ENCODE measurements around the gene LRIG1.

LRIG1 gene

DNA sequence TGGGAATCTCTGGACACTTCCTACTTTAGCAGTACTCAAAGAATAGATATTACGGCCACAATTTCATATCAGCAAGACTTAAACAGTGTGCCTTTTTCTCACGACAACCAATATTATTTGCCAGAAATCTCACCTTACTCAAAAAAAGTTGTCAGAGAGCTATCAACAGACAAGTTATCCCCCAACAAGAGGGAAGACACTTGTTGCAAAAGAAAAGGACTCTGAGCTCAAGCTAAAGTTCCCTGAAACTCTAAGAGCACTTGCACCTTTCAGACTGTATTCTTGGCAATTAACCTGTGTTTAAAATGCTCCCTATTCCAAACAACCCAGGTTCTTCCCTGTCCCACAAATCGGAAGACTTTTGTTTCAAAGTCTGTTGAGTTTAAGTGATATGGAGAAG, 4.5 kb downstream of the LRIG1 start:
- no peak overlapping the region for H3K27ac ChIP-seq (replicated peaks)
- no peak for DNase-seq (ENCODE audit: low read depth in 1 of 2, low spot score in 1 of 2)

GRCh38 chr3:66495668-66496045, 5.2 kb downstream of the LRIG1 start:
- no peak for DNase-seq (ENCODE audit: low read depth in 1 of 2, low spot score in 1 of 2)
- peaks cover 14% of the 10 kb centered on the region for H3K27me3 ChIP-seq (ENCODE audit: insufficient read depth, poor library complexity, severe bottlenecking)
- H3K27ac ChIP-seq (replicated peaks): no peak overlapping the region
- TF ChIP-seq REST (IDR thresholded peaks at IDR 0.05; ENCODE audit: insufficient replicate concordance, low read depth) (no peak), CTCF (IDR thresholded peaks at IDR 0.05; ENCODE audit: insufficient read depth, low read length) (no peak), GABPA (IDR thresholded peaks at IDR 0.05; ENCODE audit: low read depth) (no peak), POLR2AphosphoS5 (IDR thresholded peaks at IDR 0.05; ENCODE audit: low read depth) (no peak), SPI1 (IDR thresholded peaks at IDR 0.05; ENCODE audit: borderline replicate concordance, low read depth) (no peak)
- H3K4me3 ChIP-seq (replicated peaks; ENCODE audit: insufficient read depth, low read length): no peak overlapping the region

More for the DNA sequence above, 4.5 kb downstream of the LRIG1 start:
- Histone ChIP-seq H3K4me3 (replicated peaks; ENCODE audit: insufficient read depth, low read length) (no peak overlapping the region), H3K27me3 (ENCODE audit: insufficient read depth, poor library complexity, severe bottlenecking) (peaks cover 14% of the 10 kb centered on the region)
- TF ChIP-seq GABPA (IDR thresholded peaks at IDR 0.05; ENCODE audit: low read depth): no peak
- TF ChIP-seq SPI1 (IDR thresholded peaks at IDR 0.05; ENCODE audit: borderline replicate concordance, low read depth): no peak
- no peak for TF ChIP-seq CTCF (IDR thresholded peaks at IDR 0.05; ENCODE audit: insufficient read depth, low read length)
- TF ChIP-seq POLR2AphosphoS5 (IDR thresholded peaks at IDR 0.05; ENCODE audit: low read depth): no peak
- no peak for TF ChIP-seq REST (IDR thresholded peaks at IDR 0.05; ENCODE audit: insufficient replicate concordance, low read depth)

GRCh38 chr3:66494959-66495667, 5.7 kb downstream of the LRIG1 start:
- no peak overlapping the region for H3K4me3 ChIP-seq (replicated peaks; ENCODE audit: insufficient read depth, low read length)
- no peak for DNase-seq (ENCODE audit: low read depth in 1 of 2, low spot score in 1 of 2)
- peaks cover 14% of the 10 kb centered on the region for H3K27me3 ChIP-seq (ENCODE audit: insufficient read depth, poor library complexity, severe bottlenecking)
- TF ChIP-seq POLR2AphosphoS5 (IDR thresholded peaks at IDR 0.05; ENCODE audit: low read depth) (no peak), GABPA (IDR thresholded peaks at IDR 0.05; ENCODE audit: low read depth) (no peak), SPI1 (IDR thresholded peaks at IDR 0.05; ENCODE audit: borderline replicate concordance, low read depth) (no peak), CTCF (IDR thresholded peaks at IDR 0.05; ENCODE audit: insufficient read depth, low read length) (no peak), REST (IDR thresholded peaks at IDR 0.05; ENCODE audit: insufficient replicate concordance, low read depth) (no peak)
- no peak overlapping the region for H3K27ac ChIP-seq (replicated peaks)
